HEK293T (cell line): Measurements from ENCODE around the gene OR4D1.

ENCODE experiments used
- BHLHE40 ChIP-seq: fragments of 450-650 bp; IDR thresholded peaks from 2 replicates; pipeline ENCODE4 v1.6.1; 2016; ENCODE audit warnings: mild to moderate bottlenecking, moderate library complexity, borderline replicate concordance
- FOXA1 ChIP-seq: fragments of 450-650 bp; IDR thresholded peaks from 2 replicates; pipeline ENCODE4 v1.6.1; 2016; ENCODE audit warnings: mild to moderate bottlenecking
- FOXM1 ChIP-seq: fragments of 450-650 bp; IDR thresholded peaks from 2 replicates; pipeline ENCODE4 v1.6.1; 2017; ENCODE audit warnings: mild to moderate bottlenecking, borderline replicate concordance
- PKNOX1 ChIP-seq: fragments of 450-650 bp; IDR thresholded peaks from 2 replicates; pipeline ENCODE4 v1.6.1; 2016
- SUZ12 ChIP-seq: fragments of 450-650 bp; IDR thresholded peaks from 2 replicates; pipeline ENCODE4 v1.6.1; 2016; ENCODE audit warnings: mild to moderate bottlenecking
- ZNF384 ChIP-seq: fragments of 450-650 bp; IDR thresholded peaks from 2 replicates; pipeline ENCODE4 v1.6.1; 2016

- TF ChIP-seq FOXM1 (no peak), SUZ12 (no peak), BHLHE40 (no peak), PKNOX1 (no peak), ZNF384 (no peak), FOXA1 (no peak)
Observed at GRCh38 chr17:58165981-58166380, 17.8 kb downstream of the OR4D1 start.
